SK-N-MC (cell line): ENCODE data around the gene CHTF18.
"Not testable (repeated sequence)": the region's sequence is repeated elsewhere in the genome, so short reads cannot be mapped to it uniquely, and the experiment has no call there.

Experiments
- DNase-seq: peaks from one replicate; pipeline ENCODE4 v3.0.0-alpha.2; 2011; ENCODE audit warnings: low read depth, low spot score
- H3K27ac ChIP-seq: fragments of 200-600 bp; sonication (generic); 2 replicates; pipeline ENCODE4 v1.5.1; 2016; ENCODE audit warnings: mixed run types
- H3K36me3 ChIP-seq: fragments of 200-600 bp; sonication (generic); 2 replicates; pipeline ENCODE4 v1.6.1; 2017; ENCODE audit warnings: antibody characterized with exemption, low read length, mixed read lengths; ENCODE audit not compliant: insufficient read depth
- H3K4me3 ChIP-seq: fragments of 200-600 bp; sonication (generic); 2 replicates; pipeline ENCODE4 v1.5.1; 2016
- H3K9ac ChIP-seq: fragments of 200-600 bp; sonication (generic); 2 replicates; pipeline ENCODE4 v1.8.0; 2017; ENCODE audit warnings: mixed run types, mixed read lengths; ENCODE audit not compliant: insufficient read length
- H3K9me3 ChIP-seq: fragments of 200-600 bp; sonication (generic); 2 replicates; pipeline ENCODE4 v1.6.1; 2017; ENCODE audit warnings: low read depth, mild to moderate bottlenecking, antibody characterized with exemption, low read length, moderate library complexity, mixed read lengths
- EZH2 ChIP-seq: fragments of 200-600 bp; sonication (generic); IDR thresholded peaks from one replicate; pipeline ENCODE4 v1.6.1; 2017; ENCODE audit warnings: antibody characterized with exemption
- FOXP2 ChIP-seq: optimal IDR thresholded peaks from 2 replicates; pipeline ENCODE3; 2011; ENCODE audit warnings: mild to moderate bottlenecking, moderate library complexity; ENCODE audit not compliant: insufficient read depth; ENCODE audit errors: extremely low read length, control extremely low read depth
- POLR2AphosphoS5 ChIP-seq: IDR thresholded peaks from 2 replicates; pipeline ENCODE4 v1.6.1; 2012; ENCODE audit warnings: mild to moderate bottlenecking, low read depth, low read length, borderline replicate concordance

The CHTF18 gene

DNA sequence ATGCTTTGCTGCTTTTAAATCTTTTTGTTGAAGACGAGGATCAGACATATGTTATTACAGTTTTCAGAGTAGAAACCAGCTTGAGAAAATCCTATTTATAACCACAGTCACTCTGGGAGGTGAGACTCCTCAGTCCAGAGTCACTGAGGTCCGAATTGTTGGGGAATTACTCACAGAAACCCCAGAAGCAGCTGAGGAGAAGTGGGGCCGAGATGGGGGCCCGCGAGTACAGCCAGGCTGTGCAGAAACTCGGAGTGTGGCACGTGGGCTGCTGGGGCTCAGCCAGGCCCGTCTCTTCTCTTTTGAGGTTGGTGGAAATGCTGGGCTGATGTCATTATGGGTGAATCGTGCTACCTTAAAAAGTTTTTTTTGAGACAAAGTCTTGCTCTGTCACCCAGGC is 26.6 kb downstream of the CHTF18 start:
- H3K27ac ChIP-seq: no peak overlapping the region
- H3K4me3 ChIP-seq: no peak overlapping the region
- H3K9ac ChIP-seq: no peak overlapping the region
- DNase-seq: no peak
- H3K9me3 ChIP-seq: no peaks in the 10 kb centered on the region
- TF ChIP-seq FOXP2: no peak
- TF ChIP-seq POLR2AphosphoS5: no peak
- TF ChIP-seq EZH2: no peak
- no peaks in the 10 kb centered on the region for H3K36me3 ChIP-seq

DNA sequence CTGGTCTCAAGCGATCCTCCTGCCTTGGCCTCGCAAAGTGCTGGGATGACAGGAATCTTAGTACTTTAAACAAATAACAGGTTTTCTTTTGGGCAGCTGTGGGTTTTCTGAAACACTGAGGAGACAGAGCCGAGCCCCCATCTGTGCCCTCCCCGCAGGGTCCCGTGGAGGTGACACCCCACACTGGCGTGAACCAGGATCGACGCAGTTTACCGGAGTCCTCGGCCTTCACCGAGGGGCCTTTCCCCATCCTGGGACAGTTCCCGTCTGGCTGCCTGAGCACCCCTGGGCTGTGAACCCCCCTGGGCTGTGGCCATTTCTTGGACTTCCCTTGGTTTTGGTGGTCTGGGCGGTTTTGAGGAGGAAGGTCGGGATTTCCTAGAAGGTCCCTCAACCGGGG is 27.4 kb downstream of the CHTF18 start:
- H3K9ac ChIP-seq: no peak overlapping the region

DNA sequence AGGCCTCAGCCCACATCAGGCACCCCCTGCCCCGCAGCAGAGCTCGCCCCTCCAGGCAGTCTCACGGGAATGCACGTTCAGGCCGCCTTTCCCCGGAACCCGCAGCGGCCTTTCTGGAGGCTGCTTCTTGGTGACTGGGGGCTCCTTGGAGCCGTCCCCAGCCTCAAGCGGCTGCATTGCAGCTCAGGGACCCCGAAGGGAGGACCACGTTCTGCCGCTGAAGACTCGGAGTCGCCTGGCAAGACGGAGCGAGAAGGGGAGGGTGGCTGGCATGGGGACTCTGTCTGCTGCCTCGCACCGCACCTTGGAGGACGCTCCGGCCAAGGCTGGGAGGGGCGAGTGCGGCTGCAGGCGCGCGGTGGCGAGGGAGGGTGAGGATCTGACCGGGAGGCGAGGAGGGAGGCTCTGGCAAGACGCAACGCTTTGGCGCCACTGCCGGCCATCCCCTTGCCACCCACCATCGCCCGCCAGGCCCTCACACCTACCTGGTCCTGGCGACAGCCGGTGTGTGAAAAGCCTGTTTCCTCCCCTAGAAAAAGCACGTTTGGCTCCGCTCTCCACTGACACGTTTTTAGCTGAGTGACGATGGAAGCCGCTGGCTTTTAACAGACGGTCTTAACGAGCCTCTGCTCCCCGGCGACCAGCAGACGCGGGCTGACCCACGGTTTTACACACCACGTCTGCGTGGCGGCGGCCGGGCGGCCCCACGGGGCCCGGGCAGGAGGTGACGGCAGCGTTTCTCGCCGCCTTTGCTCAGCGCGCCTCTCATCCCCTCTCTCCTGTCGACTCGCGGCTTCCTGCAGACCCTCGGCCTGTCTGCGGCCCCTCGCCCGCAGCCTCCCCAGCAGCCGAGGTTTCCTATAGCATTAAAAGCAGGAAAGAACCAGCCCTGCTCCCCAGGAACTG is 28.8 kb downstream of the CHTF18 start:
- no peak for DNase-seq
- TF ChIP-seq FOXP2 (no peak), POLR2AphosphoS5 (no peak), EZH2 (no peak)

More for the DNA sequence above, 27.4 kb downstream of the CHTF18 start:
- H3K27ac ChIP-seq: no peak overlapping the region
- DNase-seq: no peak
- TF ChIP-seq FOXP2 (no peak), EZH2 (no peak), POLR2AphosphoS5 (no peak)
- H3K4me3 ChIP-seq: no peak overlapping the region
- no peaks in the 10 kb centered on the region for H3K36me3 ChIP-seq
- H3K9me3 ChIP-seq: no peaks in the 10 kb centered on the region

DNA sequence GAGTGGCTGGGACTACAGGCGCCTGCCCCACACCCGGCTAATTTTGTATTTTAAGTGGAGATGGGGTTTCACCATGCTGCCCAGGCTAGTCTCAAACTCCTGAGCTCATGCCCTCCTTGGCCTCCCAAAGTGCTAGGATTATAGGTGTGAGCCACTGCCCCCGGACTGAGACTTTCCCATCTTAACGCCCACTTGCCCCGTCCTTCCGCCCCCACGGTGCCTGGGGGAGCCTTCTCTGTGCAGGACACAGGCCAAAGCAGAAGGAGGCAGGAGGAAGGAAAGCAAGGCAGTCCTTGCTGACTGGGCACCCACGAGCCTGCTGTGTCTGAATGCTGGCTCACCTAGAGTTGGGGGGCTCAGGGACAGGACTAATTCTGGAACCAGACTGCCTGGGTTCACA is 29.7 kb downstream of the CHTF18 start:
- TF ChIP-seq EZH2 (no peak), POLR2AphosphoS5 (no peak), FOXP2 (no peak)
- Histone ChIP-seq H3K9ac (no peak overlapping the region), H3K9me3 (no peaks in the 10 kb centered on the region), H3K27ac (no peak overlapping the region), H3K4me3 (no peak overlapping the region), H3K36me3 (no peaks in the 10 kb centered on the region)
- DNase-seq: no peak

More for the DNA sequence above, 28.8 kb downstream of the CHTF18 start:
- Histone ChIP-seq H3K36me3 (no peaks in the 10 kb centered on the region), H3K27ac (no peak overlapping the region), H3K9ac (no peak overlapping the region), H3K9me3 (no peaks in the 10 kb centered on the region), H3K4me3 (no peak overlapping the region)

DNA sequence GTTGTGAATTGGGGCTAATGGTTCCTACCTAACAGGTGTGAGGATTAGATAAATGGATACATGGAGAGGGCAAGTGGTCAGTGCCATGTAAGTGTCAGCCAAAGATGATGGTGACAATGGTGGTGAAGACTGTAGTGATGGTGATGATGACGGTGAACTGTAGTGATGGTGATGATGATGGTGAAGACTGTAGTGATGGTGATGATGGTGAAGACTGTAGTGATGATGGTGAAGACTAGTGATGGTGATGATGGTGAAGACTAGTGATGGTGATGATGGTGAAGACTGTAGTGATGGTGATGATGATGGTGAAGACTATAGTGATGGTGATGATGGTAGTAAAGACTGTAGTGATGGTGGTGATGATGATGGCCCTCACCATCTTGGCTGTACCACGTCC is 30.2 kb downstream of the CHTF18 start:
- H3K9ac ChIP-seq: no peak overlapping the region
- H3K36me3 ChIP-seq: no peaks in the 10 kb centered on the region
- TF ChIP-seq POLR2AphosphoS5 (no peak), FOXP2 (no peak), EZH2 (no peak)
- H3K9me3 ChIP-seq: no peaks in the 10 kb centered on the region
- H3K4me3 ChIP-seq: no peak overlapping the region
- H3K27ac ChIP-seq: no peak overlapping the region
- no peak for DNase-seq

DNA sequence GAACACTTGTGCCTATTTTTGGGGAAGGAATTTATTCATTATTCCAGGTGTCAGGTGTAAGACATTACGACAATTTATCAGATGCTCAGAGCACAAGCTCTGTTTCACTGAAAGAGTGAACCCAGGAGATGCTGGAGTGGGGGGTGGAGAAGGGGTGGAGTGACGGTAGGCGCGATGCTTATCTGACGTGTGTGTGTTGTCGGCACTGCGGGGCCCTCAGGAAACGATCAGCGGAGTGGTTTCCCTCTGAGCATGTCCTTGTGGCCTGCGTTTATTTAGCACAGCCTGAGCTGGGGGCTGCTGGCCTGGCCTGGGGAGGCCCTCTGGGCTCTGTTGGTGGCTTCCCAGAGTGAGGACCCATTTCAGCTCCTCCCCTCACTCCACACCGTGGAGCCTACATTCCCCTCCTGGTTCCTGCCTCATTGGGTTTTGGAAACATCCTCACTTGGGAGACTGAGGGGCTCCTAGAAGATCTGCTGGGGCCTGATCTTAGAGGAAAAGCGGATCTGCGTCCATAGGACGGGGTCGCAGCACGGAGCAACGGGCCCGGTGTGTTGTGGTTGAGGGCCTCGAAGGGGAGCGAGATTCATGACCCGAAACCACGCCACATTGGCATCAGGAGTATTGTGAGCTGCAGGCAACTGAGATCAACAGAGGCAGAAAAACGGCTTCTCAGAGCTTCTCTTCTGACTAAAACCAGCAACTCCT is 31.1 kb downstream of the CHTF18 start:
- TF ChIP-seq FOXP2: no peak
- no peak for TF ChIP-seq POLR2AphosphoS5
- TF ChIP-seq EZH2: no peak
- Histone ChIP-seq H3K36me3 (no peaks in the 10 kb centered on the region), H3K9me3 (no peaks in the 10 kb centered on the region), H3K9ac (no peak overlapping the region), H3K4me3 (no peak overlapping the region), H3K27ac (no peak overlapping the region)
- no peak for DNase-seq

DNA sequence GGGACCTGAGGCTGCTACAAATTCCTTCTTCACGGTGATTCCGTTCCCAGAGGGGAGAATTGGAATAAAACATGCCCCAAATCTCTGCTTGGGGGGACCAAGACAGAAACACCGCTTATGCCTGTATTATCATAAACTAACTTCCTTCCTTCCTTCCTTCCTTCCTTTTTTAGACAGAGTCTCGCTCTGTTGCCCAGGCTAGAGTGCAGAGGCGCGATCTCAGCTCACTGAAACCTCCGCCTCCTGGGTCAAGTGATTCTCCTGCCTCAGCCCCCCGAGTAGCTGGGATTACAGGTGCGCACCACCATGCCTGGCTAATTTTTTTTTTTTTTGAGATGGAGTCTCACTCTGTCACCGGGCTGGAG is 31.6 kb downstream of the CHTF18 start:
- not testable (repeated sequence) for H3K27ac ChIP-seq, H3K9me3 ChIP-seq, H3K4me3 ChIP-seq, H3K9ac ChIP-seq, H3K36me3 ChIP-seq, DNase-seq

DNA sequence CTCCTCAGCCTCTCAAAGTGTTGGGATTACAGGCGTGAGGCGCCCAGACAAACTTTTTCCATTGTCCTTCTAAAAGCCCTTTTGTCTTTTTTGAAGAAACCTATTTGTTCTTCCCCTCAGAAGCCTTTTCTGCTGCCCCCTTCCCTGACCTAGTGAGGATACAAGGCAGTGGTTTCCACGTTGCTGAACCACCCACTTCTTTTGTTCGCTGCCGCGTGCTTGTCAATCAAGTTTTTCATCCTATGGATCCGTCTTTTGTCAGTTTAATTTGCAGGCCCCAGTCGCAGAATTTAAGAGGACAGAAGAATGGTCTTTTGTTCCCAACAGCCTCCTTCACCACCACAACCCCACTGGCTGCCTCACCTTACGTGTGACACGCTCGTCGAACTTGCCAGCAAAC is 32.3 kb downstream of the CHTF18 start:
- H3K9me3 ChIP-seq: no peaks in the 10 kb centered on the region
- H3K27ac ChIP-seq: no peak overlapping the region
- no peak for DNase-seq
- H3K4me3 ChIP-seq: no peak overlapping the region
- no peak overlapping the region for H3K9ac ChIP-seq
- TF ChIP-seq FOXP2 (no peak), POLR2AphosphoS5 (no peak), EZH2 (no peak)
- no peaks in the 10 kb centered on the region for H3K36me3 ChIP-seq
